ENCODE data around the gene DENND5B.

Gene DENND5B

GRCh38 chr12:31528095-31528494, 62.8 kb downstream of the DENND5B start:
- DNase-seq (ENCODE audit: low read depth): no peak
- TF ChIP-seq CTCF (IDR thresholded peaks at IDR 0.05; ENCODE audit: control insufficient read depth, insufficient read depth, low read depth, low read length, missing control alignments): no peak
- H3K4me3 ChIP-seq (ENCODE audit: control insufficient read depth, low read depth, low read length): no peak overlapping the region

- no peak overlapping the region for H3K4me3 ChIP-seq (ENCODE audit: control insufficient read depth, low read depth, low read length)
- DNase-seq (ENCODE audit: low read depth): no peak
- no peak for TF ChIP-seq CTCF (IDR thresholded peaks at IDR 0.05; ENCODE audit: control insufficient read depth, insufficient read depth, low read depth, low read length, missing control alignments)
Measured at GRCh38 chr12:31527083-31527482, 63.9 kb downstream of the DENND5B start.

- no peak overlapping the region for H3K4me3 ChIP-seq (ENCODE audit: control insufficient read depth, low read depth, low read length)
- TF ChIP-seq CTCF (IDR thresholded peaks at IDR 0.05; ENCODE audit: control insufficient read depth, insufficient read depth, low read depth, low read length, missing control alignments): no peak
- no peak for DNase-seq (ENCODE audit: low read depth)
Measured at GRCh38 chr12:31526158-31526546, 64.8 kb downstream of the DENND5B start.

GRCh38 chr12:31525496-31526157, 65.3 kb downstream of the DENND5B start:
- no peak for DNase-seq (ENCODE audit: low read depth)
- TF ChIP-seq CTCF (IDR thresholded peaks at IDR 0.05; ENCODE audit: control insufficient read depth, insufficient read depth, low read depth, low read length, missing control alignments): no peak
- H3K4me3 ChIP-seq (ENCODE audit: control insufficient read depth, low read depth, low read length): no peak overlapping the region

GRCh38 chr12:31524791-31525495, 66.0 kb downstream of the DENND5B start:
- TF ChIP-seq CTCF (IDR thresholded peaks at IDR 0.05; ENCODE audit: control insufficient read depth, insufficient read depth, low read depth, low read length, missing control alignments): no peak
- DNase-seq (ENCODE audit: low read depth): no peak
- no peak overlapping the region for H3K4me3 ChIP-seq (ENCODE audit: control insufficient read depth, low read depth, low read length)

- DNase-seq (ENCODE audit: low read depth): no peak
- H3K4me3 ChIP-seq (ENCODE audit: control insufficient read depth, low read depth, low read length): no peak overlapping the region
- no peak for TF ChIP-seq CTCF (IDR thresholded peaks at IDR 0.05; ENCODE audit: control insufficient read depth, insufficient read depth, low read depth, low read length, missing control alignments)
Measured at GRCh38 chr12:31523306-31523705, 67.6 kb downstream of the DENND5B start.
